Measurements from ENCODE around the gene DMRTC2.

DMRTC2 gene

DNA sequence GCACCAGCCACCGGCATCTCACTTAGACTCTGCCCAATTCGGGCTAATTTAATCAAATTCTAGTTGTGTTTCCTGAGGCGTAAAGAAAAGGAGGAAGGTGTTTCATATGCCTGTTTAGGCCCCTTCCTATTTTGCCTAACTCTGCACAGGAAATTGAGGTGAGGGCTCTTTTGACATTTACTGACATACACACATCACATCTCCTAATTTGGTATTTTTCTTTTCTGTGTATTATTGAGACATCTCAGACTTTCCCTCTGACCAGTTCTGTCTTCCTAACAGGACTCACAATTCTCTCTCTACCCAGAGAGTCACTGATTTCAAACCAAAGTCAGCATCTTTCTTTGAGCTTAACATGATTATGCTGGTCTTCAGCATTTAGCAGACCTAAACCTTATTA lies 40.5 kb upstream of the DMRTC2 start:
- no peak overlapping the region for H3K4me3 ChIP-seq (ENCODE audit: low read length)
- TF ChIP-seq, protein P1, sequence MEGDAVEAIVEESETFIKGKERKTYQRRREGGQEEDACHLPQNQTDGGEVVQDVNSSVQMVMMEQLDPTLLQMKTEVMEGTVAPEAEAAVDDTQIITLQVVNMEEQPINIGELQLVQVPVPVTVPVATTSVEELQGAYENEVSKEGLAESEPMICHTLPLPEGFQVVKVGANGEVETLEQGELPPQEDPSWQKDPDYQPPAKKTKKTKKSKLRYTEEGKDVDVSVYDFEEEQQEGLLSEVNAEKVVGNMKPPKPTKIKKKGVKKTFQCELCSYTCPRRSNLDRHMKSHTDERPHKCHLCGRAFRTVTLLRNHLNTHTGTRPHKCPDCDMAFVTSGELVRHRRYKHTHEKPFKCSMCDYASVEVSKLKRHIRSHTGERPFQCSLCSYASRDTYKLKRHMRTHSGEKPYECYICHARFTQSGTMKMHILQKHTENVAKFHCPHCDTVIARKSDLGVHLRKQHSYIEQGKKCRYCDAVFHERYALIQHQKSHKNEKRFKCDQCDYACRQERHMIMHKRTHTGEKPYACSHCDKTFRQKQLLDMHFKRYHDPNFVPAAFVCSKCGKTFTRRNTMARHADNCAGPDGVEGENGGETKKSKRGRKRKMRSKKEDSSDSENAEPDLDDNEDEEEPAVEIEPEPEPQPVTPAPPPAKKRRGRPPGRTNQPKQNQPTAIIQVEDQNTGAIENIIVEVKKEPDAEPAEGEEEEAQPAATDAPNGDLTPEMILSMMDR (conservative IDR thresholded peaks at IDR 0.05; ENCODE audit: low read length): no peak
- no peak for DNase-seq (ENCODE audit: low read depth)

DNA sequence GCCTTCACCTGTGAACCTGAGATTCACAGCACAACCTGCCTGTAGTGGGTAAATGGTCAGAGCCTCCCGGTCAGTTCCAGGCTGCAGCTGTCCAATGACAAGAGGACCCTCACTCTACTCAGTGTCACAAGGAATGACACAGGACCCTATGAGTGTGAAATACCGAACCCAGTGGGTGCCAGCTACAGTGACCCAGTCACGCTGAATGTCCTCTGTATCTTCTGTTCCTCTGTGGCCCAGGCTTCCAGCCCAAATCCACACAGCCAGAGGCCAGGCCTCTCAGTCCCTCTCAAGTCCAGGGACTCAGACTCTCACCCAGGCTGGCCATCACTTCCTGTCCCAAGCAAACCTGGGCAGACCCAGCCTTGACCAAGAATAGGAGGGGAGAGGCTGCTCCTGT lies 37.7 kb upstream of the DMRTC2 start:
- TF ChIP-seq, protein P1 (conservative IDR thresholded peaks at IDR 0.05; ENCODE audit: low read length): no peak
- H3K4me3 ChIP-seq (ENCODE audit: low read length): no peak overlapping the region
- no peak for DNase-seq (ENCODE audit: low read depth)

DNA sequence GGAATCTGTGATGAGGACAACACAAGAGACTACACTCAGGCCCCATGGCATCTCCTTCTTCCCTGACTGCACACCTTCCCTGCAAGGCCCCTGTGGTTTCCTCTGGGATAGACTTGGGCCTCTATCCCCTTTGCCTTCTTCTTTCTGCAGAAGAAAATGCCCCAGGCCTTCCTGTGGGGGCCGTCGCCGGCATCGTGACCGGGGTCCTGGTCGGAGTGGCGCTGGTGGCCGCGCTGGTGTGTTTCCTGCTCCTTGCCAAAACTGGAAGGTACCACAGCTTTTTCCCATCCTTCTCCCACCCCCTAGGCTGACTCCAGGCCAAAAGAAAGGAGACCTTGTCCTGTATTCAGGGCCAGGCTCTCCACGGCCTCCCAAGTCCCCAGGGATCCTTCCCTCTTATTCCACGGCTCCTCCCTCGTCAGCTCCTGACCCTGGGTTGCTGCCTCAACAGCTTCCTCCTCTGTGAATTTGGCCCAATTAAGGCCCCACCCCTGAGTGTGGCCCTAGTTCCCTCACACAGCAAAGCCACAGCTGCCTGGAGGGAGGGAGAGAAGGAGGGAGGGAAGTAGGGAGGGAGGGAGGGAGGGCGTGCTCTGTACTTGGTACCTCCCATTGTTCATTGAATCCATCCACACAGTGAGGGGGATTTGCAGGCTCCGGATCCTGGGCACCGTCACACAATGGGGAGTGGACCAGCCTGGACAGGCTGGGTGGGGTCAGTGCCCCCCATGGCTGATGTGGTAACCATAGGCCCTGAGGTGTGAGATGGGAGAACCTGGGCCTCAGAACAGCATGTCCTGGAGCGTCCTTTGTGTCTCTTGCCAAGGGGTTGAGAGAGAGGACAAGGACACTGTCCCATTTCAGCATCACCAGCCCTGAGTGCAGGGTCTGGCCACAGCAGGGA lies 35.9 kb upstream of the DMRTC2 start:
- no peak overlapping the region for H3K4me3 ChIP-seq (ENCODE audit: low read length)
- TF ChIP-seq, protein P1 (conservative IDR thresholded peaks at IDR 0.05; ENCODE audit: low read length): no peak
- DNase-seq (ENCODE audit: low read depth): no peak

DNA sequence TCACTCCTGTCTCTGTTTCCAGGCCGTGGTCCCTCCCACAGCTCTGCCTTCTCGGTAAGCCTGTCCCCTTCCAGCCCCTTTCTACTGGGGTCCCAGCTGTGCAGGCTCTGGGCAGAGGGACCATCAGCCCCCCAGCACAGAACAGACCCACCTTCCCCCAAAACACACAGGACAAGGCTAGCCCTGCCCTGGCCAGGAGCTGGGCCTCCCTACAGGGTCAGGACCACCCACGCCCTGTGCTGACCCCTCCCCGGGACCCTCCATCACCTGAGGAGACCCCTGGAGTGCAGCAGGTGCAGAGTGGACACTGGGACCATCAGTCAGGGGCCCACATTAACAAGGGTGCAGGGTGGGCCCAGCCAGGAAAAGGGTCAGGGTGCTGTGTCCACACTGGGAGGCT lies 34.5 kb upstream of the DMRTC2 start:
- no peak overlapping the region for H3K4me3 ChIP-seq (ENCODE audit: low read length)
- TF ChIP-seq, protein P1 (conservative IDR thresholded peaks at IDR 0.05; ENCODE audit: low read length): no peak
- DNase-seq (ENCODE audit: low read depth): no peak

DNA sequence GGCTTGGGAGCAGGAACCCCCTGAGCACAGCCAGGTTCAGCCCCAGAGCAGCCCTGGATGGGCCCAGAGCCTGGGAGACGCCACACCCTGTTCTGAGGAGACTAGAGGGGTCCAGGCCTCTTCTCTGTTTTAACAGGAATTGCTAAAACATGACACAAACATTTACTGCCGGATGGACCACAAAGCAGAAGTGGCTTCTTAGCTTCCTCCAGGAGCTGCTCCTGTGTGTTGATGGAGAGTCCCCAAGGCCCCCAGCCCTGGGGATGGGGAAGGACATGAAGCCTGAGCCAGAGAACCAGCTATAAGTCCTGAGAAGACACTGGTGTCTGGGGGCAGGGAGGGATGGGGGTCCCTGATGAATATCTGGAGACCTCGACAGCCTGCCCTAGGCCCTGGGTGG lies 33.8 kb upstream of the DMRTC2 start:
- no peak overlapping the region for H3K4me3 ChIP-seq (ENCODE audit: low read length)
- no peak for DNase-seq (ENCODE audit: low read depth)
- TF ChIP-seq, protein P1 (conservative IDR thresholded peaks at IDR 0.05; ENCODE audit: low read length): no peak

DNA sequence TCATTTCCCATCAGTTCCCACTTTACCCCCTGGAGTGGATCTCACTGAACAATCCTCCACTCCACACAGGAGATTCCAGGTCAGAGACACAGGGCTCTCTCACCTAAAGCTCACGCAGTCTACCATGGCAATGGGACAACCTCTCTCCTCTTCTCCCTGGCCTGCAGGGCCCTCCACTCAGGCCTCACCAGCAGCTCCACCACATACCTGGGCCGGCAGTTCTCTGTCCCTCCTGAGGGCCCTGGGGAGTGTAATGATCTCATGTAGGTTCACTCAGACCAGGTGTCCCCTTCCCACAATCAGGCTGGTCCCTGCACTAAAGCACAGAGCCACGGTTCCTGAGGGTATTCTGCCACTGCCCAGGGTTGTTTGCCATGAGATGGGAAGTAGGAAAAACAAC lies 32.9 kb upstream of the DMRTC2 start:
- DNase-seq (ENCODE audit: low read depth): no peak
- TF ChIP-seq, protein P1 (conservative IDR thresholded peaks at IDR 0.05; ENCODE audit: low read length): no peak

DNA sequence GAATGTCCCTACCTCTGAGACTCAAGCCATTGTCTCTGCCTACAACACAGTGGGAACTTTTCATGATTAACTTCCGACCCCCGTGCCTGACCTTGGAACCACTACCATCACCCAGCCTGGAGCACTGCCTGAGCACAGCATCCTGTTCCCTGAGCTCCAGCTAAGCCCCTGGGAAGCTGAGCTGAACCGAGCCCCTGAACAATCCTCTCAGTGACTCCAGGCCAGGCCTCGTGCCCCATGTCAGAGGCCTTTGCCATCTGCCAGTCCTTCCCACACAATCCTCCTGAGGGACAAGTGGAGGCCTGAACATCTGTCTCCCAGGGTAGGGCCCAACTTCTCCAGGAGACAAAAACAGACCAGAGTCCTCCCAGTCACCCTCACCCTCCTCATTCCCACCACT lies 30.9 kb upstream of the DMRTC2 start:
- H3K4me3 ChIP-seq (ENCODE audit: low read length): no peak overlapping the region
- DNase-seq (ENCODE audit: low read depth): no peak
- TF ChIP-seq, protein P1 (conservative IDR thresholded peaks at IDR 0.05; ENCODE audit: low read length): no peak

More for the DNA sequence above, 32.9 kb upstream of the DMRTC2 start:
- no peak overlapping the region for H3K4me3 ChIP-seq (ENCODE audit: low read length)
